SK-N-SH (cell line): ENCODE measurements around the gene CPPED1. TPM values are rescaled to one million over a fixed set of nuclear protein-coding genes. Genes with fewer than 3 reads are reported as not detected.
"Not testable (repeated sequence)": the region's sequence is repeated elsewhere in the genome, so short reads cannot be mapped to it uniquely, and the experiment has no call there.

Experiments used
- CTCF ChIA-PET: fragments of 300-600, 350-600 bp; formaldehyde crosslinking; extraction: SDS; loops from one replicate; lab custom pipeline; 2021; lab: Yijun Ruan, JAX
- POLR2A ChIA-PET: fragments of 350-600 bp; sonication (Branson Sonifier 250); formaldehyde crosslinking; extraction: SDS; loops from one replicate; lab custom pipeline; 2020; ENCODE audit warnings: antibody characterized with exemption, inconsistent platforms; lab: Yijun Ruan, JAX
- DNase-seq: peaks from one replicate; pipeline ENCODE4 v3.0.0; 2012
- H2AFZ ChIP-seq: fragments of 200-600 bp; sonication (generic); 2 replicates; pipeline ENCODE4 v1.8.1; 2016; ENCODE audit warnings: antibody characterized with exemption, mild to moderate bottlenecking, low read depth
- H3F3A ChIP-seq: fragments of 200-600 bp; sonication (generic); replicated peaks from 2 replicates; pipeline ENCODE3; 2016; ENCODE audit warnings: antibody characterized with exemption, mild to moderate bottlenecking; ENCODE audit not compliant: insufficient read depth
- H3K27ac ChIP-seq, 2 experiments: fragments of 200-500 bp in 1 of 2; fragments of 200-600 bp in 1 of 2; sonication (Bioruptor generic) in 1 of 2; sonication (generic), shearing (Covaris generic) in 1 of 2; 2 replicates each; pipeline versions ENCODE4 v1.5.1 to v1.6.1; 2014 to 2016; ENCODE audit warnings: low read depth in 2 of 2, inconsistent platforms in 1 of 2, low read length in 1 of 2, mild to moderate bottlenecking in 1 of 2, mixed read lengths in 1 of 2
- H3K27me3 ChIP-seq: fragments of 200-600 bp; sonication (generic), shearing (Covaris generic); 2 replicates; pipeline ENCODE4 v1.6.1; 2016; ENCODE audit warnings: mixed run types; ENCODE audit not compliant: insufficient read depth
- H3K36me3 ChIP-seq, 2 experiments: fragments of 200-500 bp in 1 of 2; fragments of 200-600 bp in 1 of 2; sonication (Bioruptor generic) in 1 of 2; sonication (generic) in 1 of 2; replicated peaks in 1 of 2; 2 replicates each; pipeline versions ENCODE3 to v1.5.1; 2014 to 2016; ENCODE audit warnings: low read length in 1 of 2, mild to moderate bottlenecking in 1 of 2; ENCODE audit not compliant: insufficient read depth in 2 of 2, control insufficient read depth in 1 of 2
- H3K4me1 ChIP-seq, 2 experiments: fragments of 200-500 bp in 1 of 2; fragments of 200-600 bp in 1 of 2; sonication (Bioruptor generic) in 1 of 2; sonication (generic), shearing (Covaris generic) in 1 of 2; 2 replicates each; pipeline versions ENCODE4 v1.5.1 to v1.6.1; 2014 to 2016; ENCODE audit warnings: low read depth in 1 of 2, low read length in 1 of 2, mixed run types in 1 of 2; ENCODE audit not compliant: insufficient read depth in 2 of 2, control insufficient read depth in 1 of 2
- H3K4me2 ChIP-seq: fragments of 200-600 bp; sonication (generic), shearing (Covaris generic); 2 replicates; pipeline ENCODE4 v1.6.1; 2017; ENCODE audit warnings: mixed run types
- H3K4me3 ChIP-seq, 2 experiments: fragments of 200-500 bp in 1 of 2; fragments of 200-600 bp in 1 of 2; sonication (Bioruptor generic) in 1 of 2; sonication (generic), shearing (Covaris generic) in 1 of 2; 2 replicates each; pipeline versions ENCODE4 v1.5.1 to v1.8.1; 2014 to 2016; ENCODE audit warnings: low read depth in 2 of 2, inconsistent platforms in 1 of 2, low read length in 1 of 2, mild to moderate bottlenecking in 1 of 2, mixed read lengths in 1 of 2, moderate library complexity in 1 of 2
- H3K79me2 ChIP-seq: fragments of 200-600 bp; sonication (generic); 2 replicates; pipeline ENCODE4 v1.8.1; 2017; ENCODE audit warnings: mild to moderate bottlenecking; ENCODE audit not compliant: insufficient read depth
- H3K9ac ChIP-seq: fragments of 200-600 bp; sonication (generic); 2 replicates; pipeline ENCODE4 v1.6.1; 2017; ENCODE audit warnings: mixed run types
- H3K9me2 ChIP-seq: fragments of 200-600 bp; sonication (generic); 2 replicates; pipeline ENCODE4 v1.6.1; 2017; ENCODE audit warnings: mixed run types
- H3K9me3 ChIP-seq: fragments of 200-600 bp; sonication (generic); 2 replicates; pipeline ENCODE4 v1.6.1; 2017; ENCODE audit warnings: mixed run types, mild to moderate bottlenecking, moderate library complexity
- H4K20me1 ChIP-seq: fragments of 200-600 bp; sonication (generic); 2 replicates; pipeline ENCODE4 v1.6.1; 2017; ENCODE audit warnings: mild to moderate bottlenecking, mixed run types; ENCODE audit not compliant: insufficient read depth
- ELF1 ChIP-seq: IDR thresholded peaks from 2 replicates; pipeline ENCODE4 v1.4.0; 2012
- EP300 ChIP-seq, 2 experiments: IDR thresholded peaks; 2 replicates each; pipeline versions ENCODE4 v1.4.0 to v1.6.1; 2012; ENCODE audit warnings: borderline replicate concordance in 1 of 2, low read depth in 1 of 2, low read length in 1 of 2
- EZH2phosphoT487 ChIP-seq: fragments of 200-600 bp; sonication (generic); IDR thresholded peaks from 2 replicates; pipeline ENCODE4 v1.6.1; 2017; ENCODE audit warnings: low read depth, mixed run types, mild to moderate bottlenecking, antibody characterized with exemption, moderate library complexity, borderline replicate concordance
- IRF3 ChIP-seq: fragments of 150-350 bp; IDR thresholded peaks from 2 replicates; pipeline ENCODE4 v1.6.1; 2016; ENCODE audit warnings: mild to moderate bottlenecking, low read depth, low read length
- JUND ChIP-seq: IDR thresholded peaks from 2 replicates; pipeline ENCODE4 v1.4.0; 2012
- MEF2A ChIP-seq: IDR thresholded peaks from 2 replicates; pipeline ENCODE4 v1.4.0; 2012; ENCODE audit warnings: low read depth, borderline replicate concordance
- NRF1 ChIP-seq: IDR thresholded peaks from 2 replicates; pipeline ENCODE4 v1.6.1; 2012; ENCODE audit warnings: low read depth, mild to moderate bottlenecking, low read length
- POLR2AphosphoS5 ChIP-seq: IDR thresholded peaks from 2 replicates; pipeline ENCODE4 v1.6.1; 2012; ENCODE audit warnings: low read depth, low read length
- RAD21 ChIP-seq: IDR thresholded peaks from 2 replicates; pipeline ENCODE4 v1.6.1; 2012; ENCODE audit warnings: mild to moderate bottlenecking, low read length
- RFX5 ChIP-seq: IDR thresholded peaks from 2 replicates; pipeline ENCODE4 v1.6.1; 2012; ENCODE audit warnings: mild to moderate bottlenecking, improper control_type of control experiment, low read length
- RXRA ChIP-seq: IDR thresholded peaks from 2 replicates; pipeline ENCODE4 v1.4.0; 2012; ENCODE audit warnings: low read depth, mild to moderate bottlenecking, borderline replicate concordance
- SIN3A ChIP-seq: IDR thresholded peaks from 2 replicates; pipeline ENCODE4 v1.6.1; 2012; ENCODE audit warnings: low read depth, mild to moderate bottlenecking, low read length, moderate library complexity, borderline replicate concordance
- SMC3 ChIP-seq: IDR thresholded peaks from 2 replicates; pipeline ENCODE4 v1.6.1; 2012; ENCODE audit warnings: low read depth, low read length, improper control_type of control experiment
- TAF1 ChIP-seq: IDR thresholded peaks from 2 replicates; pipeline ENCODE4 v1.6.1; 2012; ENCODE audit warnings: low read depth, mild to moderate bottlenecking, low read length, moderate library complexity, borderline replicate concordance
- TCF12 ChIP-seq: IDR thresholded peaks from 2 replicates; pipeline ENCODE4 v1.4.0; 2012
- YY1 ChIP-seq: IDR thresholded peaks from 2 replicates; pipeline ENCODE4 v1.4.0; 2012; ENCODE audit warnings: low read depth, mild to moderate bottlenecking
- WGBS: methylation state at CpG from one replicate; pipeline ENCODE4 v1.1.6; 2017; ENCODE audit warnings: low lambda C conversion rate; 5-methylcytosine and 5-hydroxymethylcytosine counted together
- polyA plus RNA-seq, 3 experiments: library from polyadenylated mRNA; depleted of rRNA; stranded (reverse); fragments of >200 nt; gene quantifications; 2 replicates each; pipeline ENCODE4 v1.2.3, GENCODE V29; 2012
- TF ChIP-seq, protein P1 (sequence below): fragments of 200-600 bp; sonication (generic); IDR thresholded peaks from 2 replicates; pipeline ENCODE4 v1.6.1; 2017; ENCODE audit warnings: antibody characterized with exemption, mild to moderate bottlenecking, moderate library complexity
- TF ChIP-seq, protein P2 (sequence below): fragments of 150-350 bp; IDR thresholded peaks from 2 replicates; pipeline ENCODE4 v1.6.1; 2017; ENCODE audit warnings: antibody characterized with exemption, low read length, low read depth, borderline replicate concordance

The CPPED1 gene
- polyA plus RNA-seq, 1 of the 3 experiments (the other 2 are of a cell fraction): 11.9 TPM

DNA sequence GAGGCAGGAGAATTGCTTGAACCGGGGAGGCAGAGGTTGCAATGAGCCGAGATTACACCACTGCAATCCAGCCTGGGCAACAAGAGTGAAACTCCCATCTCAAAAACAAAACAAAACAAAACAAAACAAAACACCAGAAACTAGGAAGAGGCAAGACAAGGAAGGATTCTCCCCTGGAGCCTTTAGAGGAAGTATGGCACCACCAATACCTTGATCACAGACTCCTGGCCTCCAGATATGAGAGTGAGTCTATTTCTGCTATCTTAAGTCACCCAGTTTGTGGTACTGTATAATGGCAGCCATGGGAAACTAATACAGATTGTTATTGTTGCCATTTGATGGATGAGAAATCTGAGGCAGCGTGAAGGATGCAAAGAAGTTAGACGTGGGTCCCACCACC lies 14.6 kb upstream of the CPPED1 start:
- 78% methylated on average over 4 of the region's 4 CpGs for WGBS
- no peaks in the 10 kb centered on the region for H3K27me3 ChIP-seq
- no peaks in the 10 kb centered on the region for H4K20me1 ChIP-seq
- ChIA-PET POLR2A (no interaction called here), CTCF (interaction anchor here (0.7 to 1.4 kb wide), 3 partner anchors 8 to 363 kb away, joined by 3 read pairs; no protein-coding TSS in a partner anchor)
- no peaks in the 10 kb centered on the region for H3K9me3 ChIP-seq
- H3K79me2 ChIP-seq: no peaks in the 10 kb centered on the region
- H3K9ac ChIP-seq: no peak overlapping the region
- H3K4me3 ChIP-seq: no peak overlapping the region
- H3K9me2 ChIP-seq: no peaks in the 10 kb centered on the region
- H3K27ac ChIP-seq: no peak overlapping the region
- no peaks in the 10 kb centered on the region for H3K36me3 ChIP-seq
- no peak for DNase-seq
- H2AFZ ChIP-seq: no peak overlapping the region
- H3K4me1 ChIP-seq: no peaks in the 10 kb centered on the region
- H3K4me2 ChIP-seq: no peak overlapping the region
- no peak for TF ChIP-seq NRF1
- H3F3A ChIP-seq: no peaks in the 10 kb centered on the region

DNA sequence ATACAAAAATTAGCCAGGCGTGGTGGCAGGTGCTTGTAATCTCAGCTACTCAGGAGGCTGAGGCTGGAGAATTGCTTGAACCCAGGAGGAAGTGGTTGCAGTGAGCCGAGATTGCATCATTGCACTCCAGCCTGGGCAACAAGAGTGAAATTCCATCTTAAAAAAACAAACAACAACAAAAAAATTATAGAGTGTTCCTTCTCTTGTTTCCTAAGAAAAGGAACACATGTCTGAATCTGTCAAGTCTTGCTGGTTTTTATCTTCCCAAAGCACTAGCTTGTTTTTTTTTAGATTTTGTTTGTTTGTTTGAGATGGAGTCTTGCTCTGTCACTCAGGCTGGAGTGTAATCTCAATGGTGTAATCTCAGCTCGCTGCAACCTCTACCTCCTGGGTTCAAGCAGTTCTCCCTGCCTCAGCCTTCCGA lies 13.1 kb upstream of the CPPED1 start:
- H2AFZ ChIP-seq, H3K36me3 ChIP-seq, H3K27me3 ChIP-seq, H4K20me1 ChIP-seq, H3K27ac ChIP-seq, H3K9me3 ChIP-seq, H3K9ac ChIP-seq, H3K4me3 ChIP-seq, H3F3A ChIP-seq, DNase-seq, H3K4me2 ChIP-seq, H3K4me1 ChIP-seq, H3K79me2 ChIP-seq, H3K9me2 ChIP-seq: not testable (repeated sequence)
- WGBS: 78% methylated on average over 4 of the region's 4 CpGs
- CTCF ChIA-PET: interaction anchor here (0.9 to 1.4 kb wide), 3 partner anchors 243 to 721 kb away, joined by 3 to 4 read pairs (median 3); no protein-coding TSS in a partner anchor
- POLR2A ChIA-PET: interaction anchor here (0.7 kb wide), 1 partner anchor 1253 kb away, joined by 3 read pairs; no protein-coding TSS in a partner anchor

GRCh38 chr16:12815361-12815760 lies 11.7 kb upstream of the CPPED1 start:
- Histone ChIP-seq H4K20me1 (no peaks in the 10 kb centered on the region), H3K36me3 (no peaks in the 10 kb centered on the region), H3K9ac (no peak overlapping the region), H3K9me3 (no peaks in the 10 kb centered on the region), H3K27ac (no peak overlapping the region), H3K4me2 (no peak overlapping the region), H3F3A (no peaks in the 10 kb centered on the region), H3K79me2 (no peaks in the 10 kb centered on the region), H3K9me2 (no peaks in the 10 kb centered on the region), H3K4me3 (peak overlapping the region in 1 of 2 experiments; percentile 23; a peak in 1 of 4 replicates), H3K4me1 (no peaks in the 10 kb centered on the region), H3K27me3 (no peaks in the 10 kb centered on the region), H2AFZ (no peak overlapping the region)
- DNase-seq: no peak
- CTCF ChIA-PET: interaction anchor here (1.1 to 1.5 kb wide), 2 partner anchors 242 to 280 kb away, joined by 3 read pairs; no protein-coding TSS in a partner anchor
- POLR2A ChIA-PET: no interaction called here
- TF ChIP-seq ELF1 (no peak), MEF2A (no peak), SMC3 (no peak; the same call in 1 of the 2 replicates), YY1 (no peak), JUND (no peak), EP300 (IDR thresholded peaks at IDR 0.05; ENCODE audit: borderline replicate concordance in 1 of 2, low read depth in 1 of 2, low read length in 1 of 2) (no peak), IRF3 (no peak), TAF1 (no peak), RXRA (no peak), RFX5 (no peak), POLR2AphosphoS5 (no peak), SIN3A (no peak), NRF1 (no peak), EZH2phosphoT487 (no peak), RAD21 (peak; percentile 50), TCF12 (no peak)
- TF ChIP-seq, protein P1, sequence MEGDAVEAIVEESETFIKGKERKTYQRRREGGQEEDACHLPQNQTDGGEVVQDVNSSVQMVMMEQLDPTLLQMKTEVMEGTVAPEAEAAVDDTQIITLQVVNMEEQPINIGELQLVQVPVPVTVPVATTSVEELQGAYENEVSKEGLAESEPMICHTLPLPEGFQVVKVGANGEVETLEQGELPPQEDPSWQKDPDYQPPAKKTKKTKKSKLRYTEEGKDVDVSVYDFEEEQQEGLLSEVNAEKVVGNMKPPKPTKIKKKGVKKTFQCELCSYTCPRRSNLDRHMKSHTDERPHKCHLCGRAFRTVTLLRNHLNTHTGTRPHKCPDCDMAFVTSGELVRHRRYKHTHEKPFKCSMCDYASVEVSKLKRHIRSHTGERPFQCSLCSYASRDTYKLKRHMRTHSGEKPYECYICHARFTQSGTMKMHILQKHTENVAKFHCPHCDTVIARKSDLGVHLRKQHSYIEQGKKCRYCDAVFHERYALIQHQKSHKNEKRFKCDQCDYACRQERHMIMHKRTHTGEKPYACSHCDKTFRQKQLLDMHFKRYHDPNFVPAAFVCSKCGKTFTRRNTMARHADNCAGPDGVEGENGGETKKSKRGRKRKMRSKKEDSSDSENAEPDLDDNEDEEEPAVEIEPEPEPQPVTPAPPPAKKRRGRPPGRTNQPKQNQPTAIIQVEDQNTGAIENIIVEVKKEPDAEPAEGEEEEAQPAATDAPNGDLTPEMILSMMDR: 0 out of 2 replicates have a peak, but pooled peaks have one; percentile 9
- TF ChIP-seq, protein P2, sequence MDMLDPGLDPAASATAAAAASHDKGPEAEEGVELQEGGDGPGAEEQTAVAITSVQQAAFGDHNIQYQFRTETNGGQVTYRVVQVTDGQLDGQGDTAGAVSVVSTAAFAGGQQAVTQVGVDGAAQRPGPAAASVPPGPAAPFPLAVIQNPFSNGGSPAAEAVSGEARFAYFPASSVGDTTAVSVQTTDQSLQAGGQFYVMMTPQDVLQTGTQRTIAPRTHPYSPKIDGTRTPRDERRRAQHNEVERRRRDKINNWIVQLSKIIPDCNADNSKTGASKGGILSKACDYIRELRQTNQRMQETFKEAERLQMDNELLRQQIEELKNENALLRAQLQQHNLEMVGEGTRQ: no peak
- 77% methylated on average over 3 of the region's 3 CpGs for WGBS
